ENCODE data around the gene AGBL4. TPM values are rescaled to one million over a fixed set of nuclear protein-coding genes. Genes with fewer than 3 reads are reported as not detected.

Gene AGBL4
- total RNA-seq, 1 experiment from 2014 or later = 0.10 TPM

DNA sequence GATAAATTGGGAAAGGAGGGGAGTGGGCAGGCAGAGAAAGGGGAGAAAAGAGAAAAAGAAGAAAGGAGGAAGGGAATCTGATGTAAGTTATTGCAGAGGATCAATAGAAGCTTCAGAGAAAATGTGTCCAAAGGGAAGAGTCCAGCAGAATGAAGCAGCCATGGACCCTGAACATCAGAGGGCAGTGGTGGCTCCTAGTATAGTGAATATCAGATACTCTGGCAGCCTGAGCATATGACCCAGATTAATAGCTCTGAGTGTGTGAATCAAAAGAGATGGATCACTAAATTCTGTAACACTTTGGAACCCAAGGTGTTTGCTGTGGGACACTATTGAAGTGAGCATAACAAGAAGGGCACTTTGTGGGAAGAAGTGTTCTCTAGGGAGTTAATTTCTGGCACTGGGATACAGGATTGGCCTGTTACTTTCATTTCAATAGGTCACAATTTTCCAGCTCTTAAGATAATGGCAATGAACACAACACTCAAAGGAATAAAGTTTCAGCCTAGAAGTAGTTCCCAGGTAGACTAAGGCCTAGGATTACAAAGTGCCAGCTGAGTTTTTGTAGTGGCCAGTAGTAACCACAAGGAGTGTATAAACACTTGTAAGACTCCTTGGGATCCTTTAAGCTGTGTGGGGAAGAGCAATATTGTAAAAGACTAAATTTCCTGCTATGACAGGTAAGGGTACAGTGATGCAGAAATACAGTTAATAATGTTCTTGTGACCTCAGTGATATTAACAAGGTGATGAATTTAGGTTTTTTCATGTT is 1082.6 kb downstream of the AGBL4 start:
- DNase-seq = no peak
- Histone ChIP-seq H3K27me3 (peaks cover 6% of the 10 kb centered on the region), H3K4me3 (no peak overlapping the region), H3K4me1 (no peaks in the 10 kb centered on the region), H3K27ac (no peak overlapping the region), H3K9me3 (replicated peaks) (no peaks in the 10 kb centered on the region), H3K36me3 (no peaks in the 10 kb centered on the region)

DNA sequence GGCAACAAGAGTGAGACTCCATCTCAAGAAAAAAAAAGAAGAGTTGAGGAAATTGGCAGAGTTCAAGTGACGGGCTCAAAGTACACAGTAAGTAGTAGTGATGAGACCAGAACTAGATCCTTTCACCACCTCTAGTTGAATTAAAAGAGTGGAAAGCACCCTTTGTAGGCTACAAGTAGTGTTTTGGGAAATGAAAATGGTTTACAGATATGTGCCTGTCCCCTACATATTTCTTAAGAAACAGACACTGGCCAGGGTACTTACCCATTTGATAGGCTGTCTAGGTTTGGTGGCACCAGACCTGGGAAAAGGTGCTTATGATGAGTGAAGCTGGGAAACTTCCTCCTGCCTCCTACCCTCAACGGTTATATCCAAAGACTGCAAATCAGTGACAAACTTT is 1083.4 kb downstream of the AGBL4 start:
- Histone ChIP-seq H3K4me3 (no peak overlapping the region), H3K27me3 (peaks cover 7% of the 10 kb centered on the region), H3K4me1 (no peaks in the 10 kb centered on the region), H3K36me3 (no peaks in the 10 kb centered on the region), H3K9me3 (replicated peaks) (no peaks in the 10 kb centered on the region), H3K27ac (no peak overlapping the region)
- DNase-seq = no peak

DNA sequence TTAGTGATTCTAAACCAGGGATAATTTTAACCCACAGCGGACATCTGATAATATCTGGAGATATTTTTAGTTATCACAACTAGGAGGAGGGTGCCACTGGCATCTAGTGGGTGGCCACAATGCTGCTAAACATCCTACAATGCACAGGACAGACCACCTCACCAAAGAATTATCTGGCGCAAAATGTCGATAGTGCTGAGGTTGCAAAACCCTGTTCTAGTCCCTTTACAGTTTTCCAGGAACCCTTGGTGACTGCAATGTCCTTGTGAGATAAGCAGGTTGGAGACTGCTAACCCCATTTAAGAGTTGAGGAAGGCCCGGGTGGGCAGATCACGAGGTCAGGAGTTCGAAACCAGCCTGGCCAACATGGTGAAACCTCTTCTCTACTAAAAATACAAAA is 1083.9 kb downstream of the AGBL4 start:
- no peak for DNase-seq
- H3K4me1 ChIP-seq = no peaks in the 10 kb centered on the region
- H3K27me3 ChIP-seq = peaks cover 7% of the 10 kb centered on the region
- no peaks in the 10 kb centered on the region for H3K36me3 ChIP-seq
- H3K9me3 ChIP-seq (replicated peaks) = no peaks in the 10 kb centered on the region
- H3K27ac ChIP-seq = no peak overlapping the region
- H3K4me3 ChIP-seq = no peak overlapping the region

DNA sequence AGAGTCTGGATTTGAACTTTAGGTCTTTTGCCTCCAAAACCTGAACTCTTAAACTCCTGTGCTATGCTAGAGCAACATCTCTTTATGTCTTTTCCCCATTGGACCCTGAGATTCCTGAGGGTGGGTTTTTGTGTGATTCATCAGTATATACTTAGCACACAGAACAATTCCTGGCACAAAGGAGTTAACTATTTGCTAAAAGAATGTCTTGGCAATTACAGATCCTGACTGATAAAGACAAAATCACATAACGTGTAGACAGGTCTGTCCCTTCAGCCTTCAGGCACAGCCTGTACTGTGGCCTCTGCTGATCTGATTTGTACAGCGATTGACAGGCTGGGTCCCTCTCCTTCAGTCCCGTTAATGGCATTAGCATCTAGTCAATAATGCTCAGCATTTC is 1084.7 kb downstream of the AGBL4 start:
- Histone ChIP-seq H3K4me3 (no peak overlapping the region), H3K9me3 (replicated peaks) (no peaks in the 10 kb centered on the region), H3K36me3 (no peaks in the 10 kb centered on the region), H3K27ac (no peak overlapping the region), H3K27me3 (peaks cover 7% of the 10 kb centered on the region), H3K4me1 (no peaks in the 10 kb centered on the region)
- no peak for DNase-seq

DNA sequence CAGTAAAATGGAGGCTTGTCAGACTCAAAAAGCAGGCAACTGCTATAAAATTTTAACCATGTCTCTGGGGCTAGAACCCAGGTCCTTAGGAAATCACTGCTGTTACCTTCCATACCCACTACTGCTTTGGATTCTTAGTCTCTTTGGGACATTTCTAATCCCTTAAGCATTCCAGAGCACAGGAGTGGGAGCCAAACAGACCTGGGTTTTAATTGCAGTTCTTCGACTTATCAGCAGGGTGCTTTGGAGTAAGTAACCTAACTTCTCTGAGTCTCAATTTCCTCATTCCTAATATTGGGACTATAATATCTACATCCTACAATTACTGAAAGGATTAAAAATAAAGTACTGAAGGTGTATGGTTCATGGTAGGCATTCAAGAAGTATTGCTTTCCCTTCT is 1086.0 kb downstream of the AGBL4 start:
- Histone ChIP-seq H3K9me3 (replicated peaks) (no peaks in the 10 kb centered on the region), H3K4me3 (no peak overlapping the region), H3K4me1 (no peaks in the 10 kb centered on the region), H3K27ac (no peak overlapping the region), H3K36me3 (no peaks in the 10 kb centered on the region), H3K27me3 (peaks cover 7% of the 10 kb centered on the region)
- no peak for DNase-seq

DNA sequence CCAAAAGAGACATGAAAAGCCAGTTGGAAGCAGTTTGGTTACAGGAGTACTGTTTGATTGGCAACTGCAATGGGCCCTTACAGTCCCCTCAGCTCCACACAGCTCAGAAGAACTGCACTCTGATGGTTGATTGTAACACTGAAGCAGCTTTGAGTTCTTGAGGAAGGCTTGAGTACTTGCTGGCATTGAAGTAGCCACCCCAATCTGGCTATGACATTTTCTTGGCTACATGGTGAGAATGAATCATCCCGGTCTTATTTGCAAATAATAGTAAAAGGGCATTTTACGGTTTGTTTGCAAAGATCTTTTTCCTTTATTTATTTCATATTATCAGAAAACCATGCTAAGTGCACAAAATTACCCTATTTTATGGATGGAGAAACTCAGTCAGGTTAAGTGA is 1087.3 kb downstream of the AGBL4 start:
- H3K27ac ChIP-seq = no peak overlapping the region
- DNase-seq = no peak
- H3K4me3 ChIP-seq = no peak overlapping the region
- H3K36me3 ChIP-seq = no peaks in the 10 kb centered on the region
- H3K4me1 ChIP-seq = 0 out of 2 replicates have a peak, but pooled peaks cover under 1% of the 10 kb centered on the region
- H3K9me3 ChIP-seq (replicated peaks) = no peaks in the 10 kb centered on the region
- peaks cover 5% of the 10 kb centered on the region for H3K27me3 ChIP-seq

DNA sequence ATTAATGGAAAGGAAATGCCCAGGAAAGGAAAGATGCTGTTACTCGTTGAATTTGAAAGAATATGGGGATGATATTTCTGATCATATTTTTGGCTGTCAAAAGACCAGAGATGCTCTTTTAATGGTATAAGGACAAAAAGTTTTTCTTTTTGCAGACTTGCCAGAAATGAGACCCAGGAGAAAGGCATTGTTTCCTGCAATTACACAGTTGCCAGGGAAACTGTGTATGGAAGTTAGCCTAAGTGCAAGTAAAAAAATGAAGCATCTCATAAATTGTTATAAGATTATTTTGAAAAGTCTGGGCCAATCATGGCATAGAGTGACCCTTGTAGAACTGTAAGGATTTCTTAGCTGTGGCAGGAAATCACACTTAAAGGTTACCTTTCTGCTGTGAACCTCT is 1091.4 kb downstream of the AGBL4 start:
- peaks cover 2% of the 10 kb centered on the region; the same call in 1 of the 2 replicates for H3K27me3 ChIP-seq
- no peaks in the 10 kb centered on the region for H3K36me3 ChIP-seq
- H3K4me1 ChIP-seq = peaks cover 9% of the 10 kb centered on the region; the same call in 1 of the 2 replicates
- H3K4me3 ChIP-seq = no peak overlapping the region
- DNase-seq = no peak
- no peaks in the 10 kb centered on the region for H3K9me3 ChIP-seq (replicated peaks)
- no peak overlapping the region for H3K27ac ChIP-seq

DNA sequence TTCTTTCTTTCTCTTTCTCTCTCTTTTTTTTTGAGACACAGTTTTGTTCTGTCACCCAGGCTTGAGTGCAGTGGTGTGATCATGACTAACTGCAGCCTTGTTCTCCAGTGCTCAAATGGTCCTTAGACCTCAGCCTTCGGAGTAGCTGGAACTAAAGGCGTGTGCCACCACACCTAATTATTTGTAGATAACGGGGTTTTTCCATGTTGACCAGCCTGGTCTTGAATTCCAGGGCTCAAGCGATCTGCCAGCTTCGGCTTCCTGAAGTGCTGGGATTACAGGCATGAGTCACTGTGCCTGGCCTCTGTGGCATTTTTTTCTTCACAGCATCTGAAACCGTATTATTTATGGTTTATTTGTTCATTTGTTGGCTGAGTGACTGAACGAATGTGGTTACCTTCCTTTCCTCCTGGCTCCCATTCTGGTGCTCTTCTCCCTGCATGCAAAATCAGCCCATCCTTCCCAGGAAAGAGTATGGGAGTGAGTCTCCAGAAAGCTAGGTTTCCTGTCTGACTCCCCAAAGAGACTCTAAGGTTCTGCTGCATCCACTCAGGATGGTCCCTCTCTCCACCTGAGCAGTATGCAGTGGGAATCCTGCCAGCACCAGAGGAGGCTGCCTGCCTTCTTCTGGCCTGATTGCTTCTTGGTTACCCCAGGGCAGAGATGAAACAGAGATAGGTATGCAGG is 1092.1 kb downstream of the AGBL4 start:
- peaks cover 9% of the 10 kb centered on the region; the same call in 1 of the 2 replicates for H3K4me1 ChIP-seq
- peak; percentile 23 to 27 for DNase-seq
- H3K27me3 ChIP-seq = peaks cover 2% of the 10 kb centered on the region; the same call in 1 of the 2 replicates
- no peaks in the 10 kb centered on the region for H3K36me3 ChIP-seq
- H3K9me3 ChIP-seq (replicated peaks) = no peaks in the 10 kb centered on the region
- H3K4me3 ChIP-seq = no peak overlapping the region
- no peak overlapping the region for H3K27ac ChIP-seq

DNA sequence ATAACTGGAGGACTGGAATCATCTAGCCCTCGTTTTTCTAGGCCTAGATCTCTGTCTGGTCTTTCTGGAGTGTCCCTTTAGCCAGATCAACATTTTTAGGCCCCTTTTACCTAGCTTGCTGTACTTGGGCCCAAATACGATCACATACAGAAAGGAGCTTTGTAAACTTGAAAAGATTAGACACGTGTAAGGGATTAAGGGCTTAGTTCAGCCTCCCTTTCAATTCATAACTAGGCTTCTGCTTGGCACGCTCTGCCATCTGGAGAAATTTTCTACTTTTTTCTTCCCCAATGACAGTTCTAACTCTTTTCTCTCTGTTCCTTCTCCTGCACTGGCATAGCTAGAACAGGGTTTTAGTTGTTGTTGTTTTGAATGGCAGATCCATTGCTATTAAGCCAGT is 1093.7 kb downstream of the AGBL4 start:
- Histone ChIP-seq H3K9me3 (replicated peaks) (no peaks in the 10 kb centered on the region), H3K27ac (no peak overlapping the region), H3K27me3 (no peaks in the 10 kb centered on the region), H3K36me3 (no peaks in the 10 kb centered on the region), H3K4me1 (peaks cover 9% of the 10 kb centered on the region; the same call in 1 of the 2 replicates), H3K4me3 (no peak overlapping the region)
- DNase-seq = peak in 1 of 2 experiments; percentile 20

DNA sequence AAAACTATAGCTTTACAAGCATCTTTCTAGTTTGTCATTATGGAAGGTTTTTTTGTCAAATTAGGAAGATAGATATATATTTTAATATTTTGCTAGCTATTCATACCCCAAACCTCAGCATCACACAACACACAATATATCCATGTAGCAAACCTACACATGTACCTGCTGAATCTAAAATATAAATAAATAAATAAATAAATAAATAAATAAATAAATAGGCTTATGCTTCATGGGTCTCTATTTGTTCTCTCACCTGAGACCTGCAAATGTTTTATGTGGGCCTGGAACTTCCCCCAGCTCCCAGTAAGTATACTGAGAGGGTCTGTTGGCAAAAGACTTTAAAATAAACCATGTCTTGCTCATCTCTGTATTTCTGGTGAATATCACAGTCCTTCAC is 1099.7 kb downstream of the AGBL4 start:
- DNase-seq = no peak
- no peaks in the 10 kb centered on the region for H3K27me3 ChIP-seq
- no peak overlapping the region for H3K4me3 ChIP-seq
- no peak overlapping the region for H3K27ac ChIP-seq
- H3K9me3 ChIP-seq (replicated peaks) = no peaks in the 10 kb centered on the region
- H3K4me1 ChIP-seq = no peaks in the 10 kb centered on the region
- no peaks in the 10 kb centered on the region for H3K36me3 ChIP-seq

DNA sequence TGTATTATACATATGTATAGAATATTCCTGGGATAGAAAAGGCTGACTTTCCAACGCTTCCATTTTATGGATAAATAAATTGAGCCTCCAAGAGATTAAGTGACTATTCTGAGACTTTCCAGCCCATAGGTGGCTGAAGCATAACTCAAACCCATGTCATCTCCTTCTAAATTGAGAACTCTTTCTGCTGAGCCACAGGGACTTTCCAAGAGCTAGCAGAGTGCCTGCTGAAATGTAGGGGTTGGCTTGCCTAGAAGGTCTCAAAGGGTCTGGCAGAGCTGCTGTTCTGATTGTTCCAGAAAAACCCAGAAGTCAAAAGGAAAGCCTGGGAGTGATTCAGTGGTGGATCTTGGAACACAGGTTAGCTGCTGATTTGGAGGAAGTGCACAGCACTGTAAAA is 1100.6 kb downstream of the AGBL4 start:
- Histone ChIP-seq H3K9me3 (replicated peaks) (no peaks in the 10 kb centered on the region), H3K36me3 (no peaks in the 10 kb centered on the region), H3K27ac (no peak overlapping the region), H3K27me3 (no peaks in the 10 kb centered on the region), H3K4me1 (no peaks in the 10 kb centered on the region), H3K4me3 (no peak overlapping the region)
- no peak for DNase-seq

DNA sequence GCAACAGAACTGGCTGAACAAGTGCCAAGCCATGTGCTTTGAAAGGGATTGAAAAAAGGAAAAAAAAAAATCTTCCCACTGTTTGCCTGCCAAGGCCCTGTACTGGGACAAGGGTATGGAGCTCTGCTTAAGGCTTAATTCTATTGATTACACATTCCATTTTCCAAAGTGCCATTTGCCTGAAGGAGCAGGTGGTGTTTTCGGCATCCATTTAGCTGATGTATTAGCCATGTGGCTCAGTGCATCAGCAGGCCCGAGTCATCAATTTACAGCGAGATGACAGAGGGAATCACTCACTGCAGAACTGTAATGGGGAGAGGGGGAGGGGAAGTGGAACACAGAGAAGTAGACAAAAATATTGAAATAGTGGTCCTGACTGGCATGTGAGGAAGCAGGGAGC is 1102.9 kb downstream of the AGBL4 start:
- Histone ChIP-seq H3K4me1 (no peaks in the 10 kb centered on the region), H3K27me3 (no peaks in the 10 kb centered on the region), H3K4me3 (no peak overlapping the region), H3K36me3 (no peaks in the 10 kb centered on the region), H3K9me3 (replicated peaks) (no peaks in the 10 kb centered on the region), H3K27ac (no peak overlapping the region)
- no peak for DNase-seq

DNA sequence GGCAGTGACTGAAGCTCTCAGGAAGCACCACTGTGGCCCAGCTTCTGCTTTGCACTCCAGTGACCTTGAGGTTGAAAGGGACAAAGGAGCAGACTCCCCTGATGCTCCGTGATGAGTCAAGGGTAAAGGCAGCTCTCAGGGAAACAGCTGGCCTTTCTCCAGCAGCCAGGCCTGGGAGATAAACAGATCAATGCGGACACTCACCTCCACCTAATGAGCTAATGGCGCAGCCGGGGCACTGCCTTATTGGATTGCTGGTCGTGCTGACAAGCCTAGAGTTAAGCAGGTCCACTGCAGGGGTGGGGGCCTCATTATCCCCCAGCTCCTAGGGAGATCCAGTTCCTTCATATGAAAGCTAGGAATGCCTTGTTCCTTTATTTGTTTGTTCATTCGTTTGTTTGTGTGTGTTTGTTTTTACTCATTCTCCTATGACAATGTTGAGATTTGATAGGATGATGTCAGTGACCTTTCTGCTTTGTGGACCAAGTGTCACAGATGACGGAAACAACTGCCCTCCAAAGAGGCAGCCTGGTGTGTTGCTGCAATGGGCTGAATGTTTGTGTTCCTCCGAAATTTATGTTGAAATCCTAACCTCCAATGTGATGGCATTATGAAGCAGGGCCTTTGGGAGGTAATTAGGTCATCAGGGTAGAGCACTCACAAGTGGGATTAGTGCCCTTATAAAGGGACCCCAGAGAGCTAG is 1105.7 kb downstream of the AGBL4 start:
- Histone ChIP-seq H3K4me3 (no peak overlapping the region), H3K9me3 (replicated peaks) (no peaks in the 10 kb centered on the region), H3K27me3 (no peaks in the 10 kb centered on the region), H3K4me1 (no peaks in the 10 kb centered on the region), H3K27ac (no peak overlapping the region), H3K36me3 (no peaks in the 10 kb centered on the region)
- no peak for DNase-seq

DNA sequence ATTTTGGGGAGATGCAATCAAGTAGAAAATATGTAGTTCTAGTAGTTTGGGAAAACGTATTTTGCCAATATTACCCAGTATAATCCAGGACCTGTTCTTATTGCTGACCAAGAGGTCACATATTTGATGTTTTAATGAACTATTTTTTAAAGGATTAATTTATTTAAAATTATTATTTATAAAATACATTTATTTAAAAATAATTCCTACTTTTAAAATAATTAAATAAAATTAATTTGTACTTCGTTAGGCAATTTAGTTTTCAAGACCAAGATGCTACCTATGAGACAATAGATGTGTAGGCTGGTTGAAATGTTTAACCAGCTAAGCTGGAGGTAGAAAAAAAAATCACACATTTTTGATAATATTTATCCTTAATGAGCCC is 1106.7 kb downstream of the AGBL4 start:
- no peaks in the 10 kb centered on the region for H3K9me3 ChIP-seq (replicated peaks)
- no peak for DNase-seq
- no peak overlapping the region for H3K27ac ChIP-seq
- H3K4me3 ChIP-seq = no peak overlapping the region
- H3K27me3 ChIP-seq = no peaks in the 10 kb centered on the region
- H3K4me1 ChIP-seq = no peaks in the 10 kb centered on the region
- no peaks in the 10 kb centered on the region for H3K36me3 ChIP-seq

Data from SJCRH30 (cell line).